AG04449 (cell line): ENCODE measurements around the gene CEND1.

Experiments
- CTCF ChIA-PET: fragments of 350-600 bp; formaldehyde crosslinking; extraction: SDS; loops from one replicate; lab custom pipeline; 2021; ENCODE audit warnings: antibody characterized with exemption; lab: Yijun Ruan, JAX
- POLR2A ChIA-PET: fragments of 400-600, 350-600 bp; formaldehyde crosslinking; extraction: SDS; loops from one replicate; lab custom pipeline; 2020; ENCODE audit warnings: antibody characterized with exemption, inconsistent platforms; lab: Yijun Ruan, JAX
- DNase-seq: peaks from one replicate; pipeline ENCODE4 v3.0.0-alpha.2; 2010; ENCODE audit warnings: low read depth, low spot score
- H3K4me3 ChIP-seq: 2 replicates; pipeline ENCODE4 v1.5.1; 2011; ENCODE audit warnings: low read depth, mild to moderate bottlenecking, control low read depth, low read length
- CTCF ChIP-seq: IDR thresholded peaks from one replicate; pipeline ENCODE4 v1.5.1; 2011; ENCODE audit warnings: mild to moderate bottlenecking, moderate library complexity, low read length, control low read depth, inconsistent platforms; ENCODE audit not compliant: insufficient read depth; ENCODE audit errors: missing control alignments

Gene CEND1

GRCh38 chr11:794766-795633 is 5.1 kb upstream of the CEND1 start:
- no peak for DNase-seq
- ChIA-PET POLR2A (interaction anchor here (1.2 to 2.8 kb wide), 5 partner anchors 9 to 24 kb away, joined by 4 to 11 read pairs (median 6); partner anchors contain the start of genes GATD1 and PNPLA2), CTCF (interaction anchor here (0.6 to 1.4 kb wide), 2 partner anchors 11 kb away, joined by 4 to 6 read pairs; no protein-coding TSS in a partner anchor)
- H3K4me3 ChIP-seq, result peak overlapping the region; percentile 81
- no peak for TF ChIP-seq CTCF

- DNase-seq, result no peak
- H3K4me3 ChIP-seq, result no peak overlapping the region
- ChIA-PET POLR2A (interaction anchor here (1.4 to 2.8 kb wide), 2 partner anchors 9 to 17 kb away, joined by 3 to 10 read pairs; partner anchors contain the start of gene GATD1), CTCF (interaction anchor here (2.4 kb wide), 1 partner anchor 10 kb away, joined by 13 read pairs; no protein-coding TSS in a partner anchor)
- no peak for TF ChIP-seq CTCF
Observed at GRCh38 chr11:794013-794765, 4.3 kb upstream of the CEND1 start.

- H3K4me3 ChIP-seq, result no peak overlapping the region
- DNase-seq, result no peak
- ChIA-PET CTCF (interaction anchor here (2.4 kb wide), 1 partner anchor 9 kb away, joined by 13 read pairs; no protein-coding TSS in a partner anchor), POLR2A (interaction anchor here (1.4 kb wide), 1 partner anchor 9 kb away, joined by 3 read pairs; no protein-coding TSS in a partner anchor)
- no peak for TF ChIP-seq CTCF
Observed at GRCh38 chr11:793556-793955, 3.7 kb upstream of the CEND1 start.

- DNase-seq, result no peak
- POLR2A ChIA-PET, result no interaction called here
- CTCF ChIA-PET, result interaction anchor here (2.4 kb wide), 1 partner anchor 8 kb away, joined by 13 read pairs; no protein-coding TSS in a partner anchor
- no peak for TF ChIP-seq CTCF
- H3K4me3 ChIP-seq, result no peak overlapping the region
Observed at GRCh38 chr11:792873-793272, 3.0 kb upstream of the CEND1 start.

- no peak for DNase-seq
- H3K4me3 ChIP-seq, result no peak overlapping the region
- CTCF ChIA-PET, result interaction anchor here (2.4 kb wide), 1 partner anchor 8 kb away, joined by 13 read pairs; no protein-coding TSS in a partner anchor
- POLR2A ChIA-PET, result no interaction called here
- TF ChIP-seq CTCF, result no peak
Observed at GRCh38 chr11:792535-792821, 2.6 kb upstream of the CEND1 start.
